ENCODE data around the gene RAD9A. TPM values are rescaled to one million over a fixed set of nuclear protein-coding genes. Genes with fewer than 3 reads are reported as not detected.

The RAD9A gene
- total and polyA plus RNA-seq, 2 experiments from 2014 or later, result 3.9 to 4.6 TPM

- in situ Hi-C loops (cut with MboI), result no loop called here
- peak within 1 kb of the TSS; percentile 98 for H3K4me3 ChIP-seq
- H3F3A ChIP-seq (ENCODE audit: insufficient read depth), result no peaks in the 10 kb centered on the region
- H3K79me2 ChIP-seq (ENCODE audit: insufficient read depth), result peaks cover 30% of the 10 kb centered on the region
- peaks cover 7% of the 10 kb centered on the region for H3K4me1 ChIP-seq (ENCODE audit: insufficient read depth)
- TF ChIP-seq EZH2phosphoT487 (IDR thresholded peaks at IDR 0.05; ENCODE audit: insufficient read depth, low read depth) (no peak), EZH2 (IDR thresholded peaks at IDR 0.05; ENCODE audit: insufficient read depth, poor library complexity, severe bottlenecking) (no peak)
- H3K9me2 ChIP-seq (ENCODE audit: insufficient read depth), result no peaks in the 10 kb centered on the region
- peak within 1 kb of the TSS; percentile 55 for H3K27ac ChIP-seq
- no peaks in the 10 kb centered on the region for H3K27me3 ChIP-seq (replicated peaks; ENCODE audit: insufficient read depth)
- peak within 1 kb of the TSS; percentile 91 for H3K9ac ChIP-seq
- H3K4me2 ChIP-seq (ENCODE audit: unreplicated experiment), result peak within 1 kb of the TSS; percentile 96
- H2AFZ ChIP-seq, result peak within 1 kb of the TSS; percentile 99
- DNase-seq, result peak; percentile 98
- H3K36me3 ChIP-seq (ENCODE audit: low read depth), result no peaks in the 10 kb centered on the region
- no peaks in the 10 kb centered on the region for H3K9me3 ChIP-seq (ENCODE audit: low read depth)
- 1 to 2% methylated on average over 64 of the region's 68 CpGs for WGBS, 2 experiments (ENCODE audit: low coverage in 1 of 2, low lambda C conversion rate in 2 of 2, missing lambda C conversion rate in 2 of 2)
- no peaks in the 10 kb centered on the region for H4K20me1 ChIP-seq (ENCODE audit: insufficient read depth)
Measured at GRCh38 chr11:67428052-67429001, 36.5 kb downstream of the RAD9A start, which contains the start of gene RPS6KB2. RPS6KB2 (plus strand) TSS chr11:67428494; CDS start chr11:67428546, 52 bp downstream.

DNA sequence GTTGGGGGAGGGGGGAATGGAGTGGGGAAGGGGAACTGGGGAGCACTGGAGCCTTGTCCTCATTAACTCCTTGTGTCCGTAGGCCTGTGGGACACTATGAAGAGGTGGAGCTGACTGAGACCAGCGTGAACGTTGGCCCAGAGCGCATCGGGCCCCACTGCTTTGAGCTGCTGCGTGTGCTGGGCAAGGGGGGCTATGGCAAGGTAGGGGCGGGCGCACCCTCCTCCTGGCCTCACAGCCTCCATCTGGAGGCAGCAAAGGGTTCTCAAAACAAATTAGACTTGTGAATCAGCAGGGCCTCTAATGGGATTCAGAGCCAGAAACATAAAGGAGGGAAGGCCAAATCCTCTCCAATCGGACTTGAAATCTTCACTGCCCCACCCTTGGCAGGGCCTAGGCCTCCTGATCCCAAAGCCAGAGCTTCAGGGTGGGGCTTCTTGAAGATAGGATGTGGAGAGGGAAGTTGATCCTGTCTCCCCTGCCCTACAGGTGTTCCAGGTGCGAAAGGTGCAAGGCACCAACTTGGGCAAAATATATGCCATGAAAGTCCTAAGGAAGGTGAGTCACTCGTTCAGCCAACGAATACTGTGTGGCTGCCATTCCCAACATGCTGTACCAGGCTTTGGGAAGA lies 37.4 kb downstream of the RAD9A start:
- in situ Hi-C loops (cut with MboI), result no loop called here
- WGBS, 2 experiments (ENCODE audit: low coverage in 1 of 2, low lambda C conversion rate in 2 of 2, missing lambda C conversion rate in 2 of 2), result 43 to 54% methylated on average over 8 to 12 of the region's 12 CpGs
- Histone ChIP-seq H3K9me2 (ENCODE audit: insufficient read depth) (no peaks in the 10 kb centered on the region), H2AFZ (peak overlapping the region; percentile 99; the same call in 1 of the 2 replicates), H3K79me2 (ENCODE audit: insufficient read depth) (peaks cover 30% of the 10 kb centered on the region), H4K20me1 (ENCODE audit: insufficient read depth) (no peaks in the 10 kb centered on the region), H3F3A (ENCODE audit: insufficient read depth) (no peaks in the 10 kb centered on the region), H3K4me2 (ENCODE audit: unreplicated experiment) (peak overlapping the region; percentile 96), H3K27me3 (replicated peaks; ENCODE audit: insufficient read depth) (no peaks in the 10 kb centered on the region), H3K9me3 (ENCODE audit: low read depth) (no peaks in the 10 kb centered on the region), H3K9ac (peak overlapping the region; percentile 91), H3K27ac (peak overlapping the region; percentile 55), H3K36me3 (ENCODE audit: low read depth) (no peaks in the 10 kb centered on the region), H3K4me3 (peak overlapping the region; percentile 98), H3K4me1 (ENCODE audit: insufficient read depth) (peaks cover 7% of the 10 kb centered on the region)
- peak; percentile 43 for DNase-seq
- TF ChIP-seq EZH2phosphoT487 (IDR thresholded peaks at IDR 0.05; ENCODE audit: insufficient read depth, low read depth) (no peak), EZH2 (IDR thresholded peaks at IDR 0.05; ENCODE audit: insufficient read depth, poor library complexity, severe bottlenecking) (no peak)

- no peak overlapping the region for H3K27ac ChIP-seq
- TF ChIP-seq EZH2 (IDR thresholded peaks at IDR 0.05; ENCODE audit: insufficient read depth, poor library complexity, severe bottlenecking), result no peak
- no peak for TF ChIP-seq EZH2phosphoT487 (IDR thresholded peaks at IDR 0.05; ENCODE audit: insufficient read depth, low read depth)
- H3F3A ChIP-seq (ENCODE audit: insufficient read depth), result no peaks in the 10 kb centered on the region
- 77 to 80% methylated on average over 11 of the region's 11 CpGs for WGBS, 2 experiments (ENCODE audit: low coverage in 1 of 2, low lambda C conversion rate in 2 of 2, missing lambda C conversion rate in 2 of 2)
- H4K20me1 ChIP-seq (ENCODE audit: insufficient read depth), result no peaks in the 10 kb centered on the region
- peaks cover 7% of the 10 kb centered on the region for H3K4me1 ChIP-seq (ENCODE audit: insufficient read depth)
- H3K4me2 ChIP-seq (ENCODE audit: unreplicated experiment), result peak overlapping the region; percentile 96
- H3K9me3 ChIP-seq (ENCODE audit: low read depth), result no peaks in the 10 kb centered on the region
- no peak overlapping the region for H3K4me3 ChIP-seq
- H3K9ac ChIP-seq, result peak overlapping the region; percentile 91
- in situ Hi-C loops (cut with MboI), result no loop called here
- H3K9me2 ChIP-seq (ENCODE audit: insufficient read depth), result no peaks in the 10 kb centered on the region
- H2AFZ ChIP-seq, result no peak overlapping the region
- peaks cover 30% of the 10 kb centered on the region for H3K79me2 ChIP-seq (ENCODE audit: insufficient read depth)
- no peaks in the 10 kb centered on the region for H3K27me3 ChIP-seq (replicated peaks; ENCODE audit: insufficient read depth)
- no peaks in the 10 kb centered on the region for H3K36me3 ChIP-seq (ENCODE audit: low read depth)
- DNase-seq, result no peak
Measured at GRCh38 chr11:67429722-67430121, 37.9 kb downstream of the RAD9A start.

- no peaks in the 10 kb centered on the region for H4K20me1 ChIP-seq (ENCODE audit: insufficient read depth)
- no peak overlapping the region for H3K27ac ChIP-seq
- in situ Hi-C loops (cut with MboI), result no loop called here
- H3K4me3 ChIP-seq, result no peak overlapping the region
- H3K79me2 ChIP-seq (ENCODE audit: insufficient read depth), result peaks cover 30% of the 10 kb centered on the region
- no peaks in the 10 kb centered on the region for H3F3A ChIP-seq (ENCODE audit: insufficient read depth)
- no peaks in the 10 kb centered on the region for H3K27me3 ChIP-seq (replicated peaks; ENCODE audit: insufficient read depth)
- H3K9ac ChIP-seq, result no peak overlapping the region
- no peaks in the 10 kb centered on the region for H3K9me2 ChIP-seq (ENCODE audit: insufficient read depth)
- no peaks in the 10 kb centered on the region for H3K9me3 ChIP-seq (ENCODE audit: low read depth)
- H3K36me3 ChIP-seq (ENCODE audit: low read depth), result no peaks in the 10 kb centered on the region; the same call in 1 of the 2 replicates
- no peak for DNase-seq
- H3K4me1 ChIP-seq (ENCODE audit: insufficient read depth), result peaks cover 7% of the 10 kb centered on the region
- TF ChIP-seq EZH2 (IDR thresholded peaks at IDR 0.05; ENCODE audit: insufficient read depth, poor library complexity, severe bottlenecking), result no peak
- no peak for TF ChIP-seq EZH2phosphoT487 (IDR thresholded peaks at IDR 0.05; ENCODE audit: insufficient read depth, low read depth)
- H3K4me2 ChIP-seq (ENCODE audit: unreplicated experiment), result no peak overlapping the region
- 88 to 90% methylated on average over 19 to 24 of the region's 24 CpGs for WGBS, 2 experiments (ENCODE audit: low coverage in 1 of 2, low lambda C conversion rate in 2 of 2, missing lambda C conversion rate in 2 of 2)
- no peak overlapping the region for H2AFZ ChIP-seq
Measured at GRCh38 chr11:67431346-67432249, 39.8 kb downstream of the RAD9A start.

All from GM23248 (cell line).